Stimulated activated CD8-positive, alpha-beta memory T cell treated with anti-CD3 and anti-CD28 coated beads, Interleukin-15, amount 100 ng/mL, for 48 hours (primary cell): ENCODE data around the gene ZFR2.
"Not testable (repeated sequence)": the region's sequence is repeated elsewhere in the genome, so short reads cannot be mapped to it uniquely, and the experiment has no call there.

Experiments used
- DNase-seq, 2 donors: peaks; one replicate each; pipeline ENCODE4 v3.0.0-alpha.2; 2020; ENCODE audit warnings: low read depth in 2 of 2

Gene ZFR2

DNA sequence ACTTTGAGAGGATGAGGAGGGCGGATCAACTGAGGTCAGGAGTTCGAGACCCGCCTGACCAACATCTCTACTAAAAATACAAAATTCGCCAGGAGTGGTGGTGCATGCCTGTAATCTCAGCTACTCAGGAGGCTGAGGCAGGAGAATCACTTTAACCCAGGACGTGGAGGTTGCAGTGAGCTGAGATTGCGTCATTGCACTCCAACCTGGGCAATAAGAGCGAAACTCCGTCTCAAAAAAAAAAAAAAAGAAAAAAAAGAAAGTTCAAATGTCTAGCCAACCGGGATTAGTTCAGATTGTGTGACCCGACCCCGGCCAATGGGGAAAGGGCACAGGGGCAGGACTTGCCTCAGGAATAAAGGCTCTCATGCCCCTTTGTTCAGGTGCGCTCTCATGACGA, 5.9 kb upstream of the ZFR2 start:
- DNase-seq = not testable (repeated sequence)

DNA sequence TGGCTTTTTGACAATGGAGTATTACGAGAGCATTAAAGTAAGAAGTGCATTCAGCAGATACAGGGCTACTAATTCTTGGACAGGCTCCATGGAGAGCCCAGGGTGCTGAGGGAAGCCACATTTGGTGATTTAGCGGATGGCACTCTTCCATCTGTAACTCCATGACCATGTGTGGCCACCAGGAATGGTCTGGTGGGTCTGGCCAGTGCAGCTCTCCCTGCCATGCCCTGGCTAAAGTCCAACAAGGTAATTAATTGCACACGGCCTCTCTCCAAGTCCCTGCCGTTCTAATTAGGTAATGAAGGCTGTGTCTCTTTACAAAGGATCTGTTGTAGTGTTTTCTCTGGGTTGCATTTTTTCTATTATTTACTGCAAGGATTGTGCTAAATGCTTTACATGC, 4.3 kb upstream of the ZFR2 start:
- DNase-seq = no peak

DNA sequence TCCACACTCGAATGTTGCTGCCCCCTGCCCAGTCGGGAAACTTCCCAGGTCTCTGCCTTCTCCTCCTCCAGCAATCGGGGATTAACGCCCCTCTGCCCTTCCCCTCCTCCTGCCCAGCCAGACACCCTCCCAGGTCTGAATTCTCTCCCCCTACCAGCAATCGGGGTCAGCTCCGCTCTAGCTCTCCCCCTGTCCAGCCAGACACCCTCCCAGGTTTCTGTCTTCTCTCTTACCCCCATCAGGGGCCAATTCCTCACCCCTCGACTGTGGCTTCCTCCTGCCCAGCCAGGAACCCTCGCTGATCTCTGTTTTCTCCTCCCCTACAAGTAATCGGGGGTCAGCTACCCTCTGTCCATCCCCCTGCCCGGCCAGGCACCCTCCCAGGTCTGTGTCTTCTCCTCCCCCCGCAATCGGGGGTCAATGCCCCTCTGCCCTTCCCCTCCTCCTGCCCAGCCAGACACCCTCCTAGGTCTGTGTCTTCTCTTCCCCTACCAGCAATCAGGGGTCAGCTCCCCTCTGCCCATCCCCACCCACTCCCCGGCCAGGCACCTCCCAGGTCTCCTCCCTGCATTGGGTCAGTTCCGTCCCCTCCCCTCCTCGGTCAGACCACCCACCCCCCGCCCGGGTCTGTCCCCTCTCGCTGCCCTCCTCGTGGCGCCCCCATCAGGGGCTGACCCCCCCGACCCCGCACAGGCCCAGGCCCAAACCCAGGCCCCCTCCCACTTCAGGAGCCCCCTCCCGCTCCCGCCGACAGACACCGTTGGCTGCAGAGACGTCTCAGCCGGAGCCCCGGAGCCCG, 668 bp downstream of the ZFR2 start:
- no peak for DNase-seq

DNA sequence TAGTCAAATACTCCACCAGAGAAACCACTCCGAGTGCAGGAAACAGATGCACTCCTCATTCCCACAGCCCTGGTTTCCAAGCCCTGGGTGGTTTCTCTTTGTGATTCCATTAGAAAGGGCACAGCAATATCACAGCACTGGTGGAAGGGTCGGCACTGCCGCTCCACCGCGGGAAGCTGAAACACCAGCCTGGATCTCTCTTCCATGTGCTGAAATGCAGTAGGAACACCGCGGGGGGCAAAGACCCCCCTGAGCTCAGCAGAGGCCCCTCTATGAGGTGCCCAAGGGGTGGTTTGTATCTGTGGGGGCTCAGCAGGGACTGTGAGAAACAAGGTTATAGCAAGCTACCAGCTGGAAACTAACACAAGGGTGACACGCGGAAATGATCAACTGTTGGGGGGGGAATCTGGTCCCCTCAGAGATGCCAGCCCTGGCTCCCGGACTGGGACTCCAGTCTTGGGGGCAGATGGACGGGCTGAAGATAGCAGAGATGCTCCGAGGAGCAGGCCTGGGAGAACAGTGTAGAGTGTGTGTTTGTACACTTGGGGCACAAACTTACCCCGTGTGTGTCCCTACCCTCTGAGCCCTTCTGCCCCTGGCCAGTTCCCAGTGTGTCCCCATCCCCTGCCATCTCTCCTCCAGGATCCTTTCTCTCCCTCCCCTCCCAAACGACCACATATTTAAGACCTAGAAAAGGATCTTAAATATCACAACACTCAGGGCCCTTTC, 1.8 kb downstream of the ZFR2 start:
- no peak for DNase-seq

DNA sequence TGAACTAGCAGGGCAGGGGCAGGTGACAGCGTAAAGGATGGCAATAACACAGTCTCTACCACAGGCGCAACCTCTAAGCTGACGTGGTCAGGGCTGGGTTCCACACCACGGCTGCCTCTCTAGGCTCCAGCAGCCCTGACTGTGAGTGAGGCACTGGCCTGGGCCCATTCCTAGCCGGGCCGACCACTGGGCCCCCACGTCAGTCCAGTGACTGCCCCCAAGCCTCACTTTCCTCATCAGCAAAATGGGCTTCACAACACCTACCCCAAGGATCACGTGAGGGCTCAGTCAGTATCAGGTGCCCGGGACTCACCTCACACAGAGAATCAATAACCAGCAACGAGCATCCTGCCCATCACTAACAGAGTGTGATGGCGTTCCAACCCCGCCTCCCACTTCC, 5.2 kb downstream of the ZFR2 start:
- no peak for DNase-seq

DNA sequence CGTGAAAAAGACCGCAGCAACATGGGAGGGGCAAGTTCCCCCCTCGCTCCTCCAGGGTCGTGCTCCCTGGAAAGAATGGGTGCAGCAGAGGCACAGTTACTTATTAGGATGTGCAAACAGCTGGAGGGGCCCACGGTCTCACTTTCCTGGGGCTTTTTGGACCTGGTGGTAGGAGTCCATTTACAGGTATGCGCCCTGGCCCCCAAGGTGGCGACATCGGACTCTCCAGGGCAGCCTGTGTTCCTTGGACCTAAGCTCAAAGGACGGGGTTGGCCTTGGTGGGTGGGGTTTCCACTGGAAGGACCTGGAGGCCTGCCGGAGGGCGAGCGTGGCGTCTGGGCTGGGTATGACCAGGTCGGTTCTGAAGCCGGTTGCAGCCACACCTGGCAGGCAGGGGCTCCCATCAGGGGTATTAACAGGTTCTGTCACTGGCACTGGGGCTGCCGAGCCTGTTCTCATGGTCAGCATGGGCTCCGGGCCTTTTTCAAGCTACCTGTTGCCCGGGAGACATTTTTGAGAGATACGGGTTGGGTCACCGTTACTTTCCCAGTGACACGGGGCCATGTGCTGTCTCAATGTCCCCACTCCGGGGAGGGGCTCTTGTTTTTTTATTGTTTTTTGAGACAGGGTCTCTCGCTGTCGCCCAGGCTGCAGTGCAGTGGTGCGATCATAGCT, 5.9 kb downstream of the ZFR2 start:
- DNase-seq = no peak

DNA sequence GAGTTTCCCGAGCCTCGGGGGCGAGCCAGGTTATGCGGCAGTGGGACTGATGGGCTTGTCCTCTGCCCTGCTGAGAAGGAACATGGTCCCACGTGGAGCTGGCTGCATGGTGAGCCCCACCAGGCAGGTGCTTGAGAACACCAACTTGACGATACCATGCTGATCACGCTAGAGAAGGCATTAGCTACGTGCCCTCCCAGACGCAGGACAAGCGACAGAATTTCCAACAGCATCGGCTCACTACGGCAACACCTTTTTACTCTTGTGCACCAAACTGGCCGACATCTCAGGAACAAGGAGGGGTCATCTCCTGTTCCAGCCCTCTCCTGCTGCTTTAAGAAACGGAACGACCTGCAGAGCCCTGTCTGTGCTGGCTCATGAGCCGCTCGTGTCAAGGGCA, 8.3 kb downstream of the ZFR2 start:
- DNase-seq = no peak

DNA sequence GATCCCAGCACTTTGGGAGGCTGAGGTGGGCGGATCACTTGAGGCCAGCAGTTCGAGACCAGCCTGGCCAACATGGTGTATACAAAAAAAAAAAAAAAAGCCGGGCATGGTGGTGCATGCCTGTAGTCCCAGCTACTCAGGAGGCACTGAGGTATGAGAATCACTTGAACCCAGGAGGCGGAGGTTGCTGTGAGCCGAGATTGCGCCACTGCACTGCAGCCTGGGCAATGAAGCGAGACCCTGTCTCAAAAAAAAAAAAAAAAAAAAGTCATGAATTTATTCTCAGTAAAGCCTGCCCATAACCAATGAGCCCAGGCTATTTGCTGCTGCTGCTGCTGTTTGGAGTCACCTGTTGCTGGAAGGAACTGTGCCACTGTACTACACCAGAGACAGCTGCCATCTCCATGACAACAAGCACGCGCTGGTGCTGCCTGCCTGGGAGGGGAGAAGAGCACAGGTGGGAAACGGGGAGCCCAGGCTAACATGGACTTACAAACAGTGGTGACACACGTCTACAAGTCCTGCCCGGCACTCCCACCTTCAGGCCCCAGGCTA, 11.3 kb downstream of the ZFR2 start:
- no peak for DNase-seq

DNA sequence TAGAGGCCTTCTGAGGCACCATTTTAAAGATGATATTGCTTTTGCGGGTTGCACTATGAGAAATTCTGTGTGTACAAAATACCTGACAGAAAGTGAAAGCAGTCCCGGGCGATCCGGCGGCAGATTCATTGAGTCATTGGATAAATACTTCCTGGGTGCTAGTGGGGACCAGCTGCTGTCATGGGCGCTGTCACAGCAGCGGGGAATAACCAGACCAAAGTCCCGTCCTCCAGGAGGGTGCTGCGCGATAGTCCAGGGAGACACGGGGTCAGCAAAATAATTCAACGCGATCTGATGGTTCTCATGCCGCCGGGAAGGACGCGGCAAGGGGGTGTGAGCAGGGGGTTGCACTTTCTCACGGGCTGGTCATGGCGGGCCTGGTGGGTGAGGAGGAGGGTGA, 13.5 kb downstream of the ZFR2 start:
- DNase-seq = no peak

DNA sequence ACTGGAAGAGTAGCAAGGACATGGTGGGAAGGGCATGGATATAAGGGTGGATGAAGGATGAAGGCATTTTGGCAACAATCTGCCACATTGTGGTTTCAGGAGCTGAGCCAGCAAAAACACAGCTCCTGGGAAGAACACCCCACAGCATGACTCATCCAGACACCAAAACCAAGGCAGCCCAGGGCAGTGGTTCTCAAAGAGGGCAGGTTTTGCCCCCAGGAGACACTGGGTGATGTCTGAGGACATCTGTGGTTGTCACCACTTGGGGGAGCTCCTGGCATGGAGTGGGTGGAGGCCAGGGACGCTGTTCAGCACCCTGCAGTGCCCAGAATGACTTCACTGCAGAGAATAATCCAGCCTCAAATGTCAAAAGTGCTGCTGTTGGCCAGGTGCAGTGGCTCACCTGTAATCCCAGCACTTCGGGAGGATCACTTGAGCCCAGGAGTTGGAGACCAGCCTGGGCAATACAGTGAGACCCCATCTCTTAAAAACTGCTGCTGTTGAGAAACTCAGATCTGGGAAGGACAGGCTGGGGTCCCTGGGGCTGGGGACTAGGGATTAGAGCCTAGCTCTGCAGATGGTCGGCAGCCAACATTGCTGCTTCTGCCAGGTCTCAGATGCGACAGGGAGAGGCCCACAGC, 16.1 kb downstream of the ZFR2 start:
- DNase-seq = no peak

DNA sequence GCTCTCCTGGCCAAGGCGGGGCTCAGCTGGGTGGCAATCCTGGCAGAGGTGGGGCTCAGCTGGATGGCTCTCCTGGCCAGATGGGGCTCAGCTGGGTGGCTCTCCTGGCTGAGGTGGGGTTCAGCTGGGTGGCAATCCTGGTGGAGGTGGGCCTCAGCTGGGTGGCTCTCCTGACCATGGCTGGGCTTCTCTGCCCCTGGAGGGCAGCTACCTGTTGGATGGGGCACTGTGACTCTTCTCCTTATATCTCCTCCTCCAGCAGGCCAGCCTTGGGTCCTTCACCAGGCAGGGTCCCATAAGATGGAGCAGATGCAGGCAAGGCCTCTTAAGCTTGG, 16.7 kb downstream of the ZFR2 start:
- no peak for DNase-seq

DNA sequence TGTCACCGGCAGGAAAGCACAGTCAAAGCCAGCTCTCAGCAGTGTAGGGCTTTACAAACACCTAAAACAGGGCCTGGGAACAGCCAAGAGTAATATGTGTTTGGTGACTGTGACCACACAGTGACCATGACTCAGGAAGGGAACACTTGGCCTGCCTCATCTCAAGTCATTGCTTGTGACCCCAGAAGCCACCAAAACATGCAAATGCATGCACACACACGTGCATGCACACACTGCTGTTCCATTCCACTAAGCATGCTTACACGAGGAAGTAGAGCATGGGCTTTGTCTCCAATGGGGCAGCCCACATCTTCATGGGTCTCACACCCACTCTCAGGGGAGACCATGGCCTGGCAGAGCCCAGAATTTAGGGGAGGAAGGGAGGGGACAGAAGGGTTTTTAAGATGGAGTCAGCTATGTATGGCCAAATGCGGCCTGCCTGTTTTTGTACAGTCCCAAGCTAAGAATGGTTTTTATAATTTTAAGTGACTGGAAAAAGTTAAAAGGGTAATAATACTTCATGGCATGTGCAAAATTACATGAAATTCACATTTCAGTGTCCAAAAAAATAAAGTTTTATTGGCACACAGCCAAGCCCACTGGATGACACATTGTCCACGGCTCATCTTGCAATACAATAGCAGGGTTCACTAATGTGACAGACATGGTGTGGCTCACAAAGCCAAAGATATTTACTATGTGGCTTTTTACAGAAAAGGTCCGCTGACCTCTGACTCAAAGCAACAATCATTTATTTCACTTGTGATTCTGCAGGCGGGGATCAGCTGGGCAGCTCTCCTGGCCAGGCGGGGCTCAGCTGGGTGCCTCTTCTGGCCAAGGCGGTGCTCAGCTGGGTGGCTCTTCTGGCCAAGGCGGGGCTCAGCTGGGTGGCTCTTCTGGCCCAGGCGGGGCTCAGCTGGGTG, 17.3 kb downstream of the ZFR2 start:
- DNase-seq = no peak

DNA sequence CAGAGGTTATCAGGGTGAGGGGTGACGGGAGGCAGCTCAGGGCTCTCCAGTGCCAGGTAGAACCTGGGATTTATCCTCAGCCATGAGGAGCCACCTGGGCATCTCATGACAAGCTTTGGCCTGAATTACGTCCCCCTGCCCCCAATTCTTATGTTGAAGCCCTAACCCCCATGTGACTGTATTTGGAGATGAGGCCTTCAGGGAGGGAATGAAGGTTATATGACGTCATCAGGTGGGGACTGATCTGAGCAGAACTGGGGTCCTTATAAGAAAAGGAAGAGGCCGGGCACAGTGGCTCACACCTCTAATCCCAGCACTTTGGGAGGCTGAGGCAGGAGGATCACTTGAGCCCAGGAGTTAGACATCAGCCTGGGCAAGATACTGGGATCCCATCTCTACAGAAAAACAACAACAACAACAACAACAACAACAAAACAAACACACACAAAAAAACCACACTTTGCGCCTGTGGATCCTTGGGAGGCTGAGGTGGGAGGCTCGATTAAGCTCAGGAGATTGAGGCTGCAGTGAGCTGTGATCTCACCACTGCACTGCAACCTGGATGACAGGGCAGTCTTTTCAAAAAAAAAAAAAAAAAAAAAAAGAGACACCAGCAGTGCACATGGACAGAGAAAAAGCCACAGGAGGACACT, 18.4 kb downstream of the ZFR2 start:
- no peak for DNase-seq

DNA sequence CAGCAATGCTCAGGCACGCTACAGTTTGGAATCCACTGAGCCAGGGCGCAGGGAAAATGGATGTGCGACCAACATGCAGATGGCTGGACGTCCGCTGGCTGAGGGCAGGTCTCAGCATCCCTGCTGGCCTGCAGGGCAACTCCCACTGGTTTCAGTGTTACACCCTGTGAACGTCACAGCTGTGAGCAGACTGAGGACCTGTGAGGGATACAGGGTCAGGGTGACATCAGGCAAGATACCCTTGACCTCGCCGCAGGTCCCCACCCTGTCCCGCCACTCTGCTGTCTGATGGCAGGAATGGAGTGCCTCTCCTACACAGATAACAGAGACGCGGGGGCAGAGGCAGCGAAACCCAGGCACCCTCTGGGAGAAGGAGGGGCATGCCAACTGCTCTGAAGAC, 19.1 kb downstream of the ZFR2 start:
- no peak for DNase-seq

DNA sequence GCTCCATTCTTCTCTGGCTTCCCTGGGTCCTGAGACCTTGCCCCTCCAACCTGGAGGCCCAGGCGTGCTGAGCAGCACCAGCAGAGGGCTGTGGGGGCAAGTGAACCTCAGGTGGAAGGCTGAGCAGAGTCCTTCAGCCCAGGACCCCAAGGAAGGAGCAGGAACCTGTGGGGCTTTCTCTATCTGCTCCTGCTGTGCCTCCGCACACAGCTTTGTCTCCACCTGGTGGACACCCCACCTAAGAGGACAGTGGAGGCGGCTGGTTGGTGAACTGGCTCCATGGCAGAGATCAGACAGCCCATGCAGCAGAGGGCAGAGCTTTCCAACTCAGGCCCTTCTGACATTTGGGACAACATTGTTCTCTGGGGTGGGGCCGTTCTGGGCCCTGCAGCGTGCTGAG, 19.7 kb downstream of the ZFR2 start:
- peak in 1 of 2 donors; percentile 34 for DNase-seq

DNA sequence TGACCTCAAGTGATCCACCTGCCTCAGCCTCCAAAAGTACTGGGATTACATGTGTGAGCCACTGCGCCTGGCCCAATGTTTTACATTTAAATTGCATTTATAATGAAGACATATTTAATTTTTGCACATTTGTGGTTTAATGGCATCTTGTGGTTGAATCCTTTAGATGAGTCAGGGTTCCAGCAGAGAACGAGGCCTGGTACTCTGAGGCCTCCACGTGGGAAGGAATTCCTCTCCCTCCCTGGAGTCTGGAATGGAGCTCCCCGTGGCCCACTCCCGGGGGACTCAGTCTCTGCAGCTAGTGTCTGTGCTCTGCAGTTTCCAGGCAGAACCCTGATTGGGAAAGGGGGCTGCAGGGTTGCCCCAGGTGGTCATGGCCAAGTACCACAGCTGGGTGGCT, 24.2 kb downstream of the ZFR2 start:
- no peak for DNase-seq

DNA sequence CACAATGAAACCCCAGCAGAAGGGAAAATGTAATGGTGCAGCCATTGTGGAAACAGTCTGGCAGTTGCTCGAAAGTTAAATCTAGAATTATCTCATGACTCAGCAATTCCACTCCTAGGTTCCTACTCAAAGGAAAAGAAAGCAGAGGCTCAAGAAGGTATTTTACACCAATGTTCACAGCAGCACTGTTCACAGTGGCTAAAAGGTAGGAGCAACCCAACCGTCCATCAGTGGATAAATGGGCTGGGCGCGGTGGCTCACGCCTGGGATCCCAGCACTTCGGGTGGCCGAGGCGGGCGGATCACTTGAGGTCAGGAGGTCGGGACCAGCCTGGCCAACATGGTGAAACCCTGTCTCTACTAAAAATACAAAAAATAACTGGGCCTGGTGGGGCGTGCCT, 25.9 kb downstream of the ZFR2 start:
- DNase-seq = no peak

DNA sequence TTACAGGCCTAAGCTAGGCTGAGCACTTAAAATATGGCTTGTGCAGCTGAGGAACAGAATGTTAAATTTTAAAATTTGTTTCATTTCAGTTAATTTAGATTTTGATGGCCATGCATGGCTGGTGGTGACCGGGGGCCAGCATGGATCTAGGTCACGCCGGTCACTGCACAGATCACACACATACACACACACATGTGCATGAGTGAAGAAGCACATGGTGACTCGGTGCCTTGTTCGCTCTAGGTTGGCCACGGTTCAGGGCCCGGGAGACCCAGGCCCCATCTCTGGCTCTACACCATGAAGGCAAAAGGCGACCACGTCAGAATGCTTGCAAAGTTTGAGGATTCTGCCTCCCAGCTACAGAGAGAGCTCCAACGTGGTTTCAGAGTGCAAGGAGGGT, 28.0 kb downstream of the ZFR2 start:
- DNase-seq = no peak

DNA sequence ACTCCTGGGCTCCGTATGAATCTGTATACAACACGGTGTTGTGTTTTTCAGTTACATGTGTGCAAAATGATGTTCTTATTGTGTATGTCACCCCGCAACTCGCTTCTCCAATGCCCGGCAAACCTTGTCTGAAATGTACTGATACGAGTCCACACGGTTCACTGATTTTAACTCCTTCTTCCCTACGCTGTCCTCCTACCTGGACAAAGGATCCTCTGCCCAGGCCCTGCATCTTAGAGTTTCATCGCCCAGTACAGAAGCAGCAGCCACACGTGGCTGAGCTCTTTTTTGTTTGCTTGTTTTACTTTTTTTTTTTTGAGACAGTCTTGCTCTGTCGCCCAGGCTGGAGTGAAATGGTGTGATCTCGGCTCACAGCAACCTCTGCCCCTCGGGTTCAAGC, 28.9 kb downstream of the ZFR2 start:
- DNase-seq = no peak

DNA sequence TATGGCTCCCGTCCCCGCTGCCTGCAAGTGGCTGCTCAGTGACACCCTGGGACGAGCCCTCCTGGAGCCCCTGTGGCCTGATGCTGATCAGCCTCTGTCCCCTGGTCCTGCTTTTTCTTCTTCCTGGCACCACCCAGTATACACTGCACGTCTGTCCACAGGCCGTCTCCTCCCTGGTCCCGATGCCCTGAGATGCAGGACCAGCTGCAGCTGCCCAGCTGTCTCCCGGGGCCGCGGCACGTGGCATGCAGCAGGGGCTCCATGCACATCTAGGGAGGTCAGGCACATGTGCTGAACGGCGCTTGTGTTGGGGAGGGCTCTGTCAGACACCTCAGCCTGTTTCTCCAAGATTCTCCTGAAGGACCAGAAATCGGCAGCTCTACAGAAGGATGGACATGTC, 30.2 kb downstream of the ZFR2 start:
- DNase-seq = no peak

DNA sequence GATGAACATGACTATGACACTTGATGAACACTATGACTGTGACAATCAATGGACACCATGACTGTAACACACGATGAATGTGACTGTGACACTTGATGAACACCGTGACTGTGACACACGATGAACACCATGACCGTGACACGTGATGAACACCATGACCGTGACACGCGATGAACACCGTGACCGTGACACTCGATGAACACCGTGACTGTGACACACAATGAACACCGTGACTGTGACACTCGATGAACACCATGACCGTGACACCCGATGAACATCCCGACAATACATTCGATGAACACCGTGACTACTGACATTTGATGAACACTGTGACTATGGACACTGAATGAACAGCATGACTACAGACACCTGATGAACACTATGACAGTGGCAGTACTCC, 30.9 kb downstream of the ZFR2 start:
- no peak for DNase-seq
